HL-60/S4 treated with phorbol 12-myristate 13-acetate at 8.2 ng/mL for 4 days and 3 days (cell line): ENCODE results near the gene DTNA.

Experiments
- in situ Hi-C: fragments of 300-500 bp; cut with MboI; formaldehyde crosslinking; loops from 2 replicates; pipeline ENCODE4 v1.15.0; 2022; ENCODE audit warnings: low sequenced_read_pairs

Gene DTNA

DNA sequence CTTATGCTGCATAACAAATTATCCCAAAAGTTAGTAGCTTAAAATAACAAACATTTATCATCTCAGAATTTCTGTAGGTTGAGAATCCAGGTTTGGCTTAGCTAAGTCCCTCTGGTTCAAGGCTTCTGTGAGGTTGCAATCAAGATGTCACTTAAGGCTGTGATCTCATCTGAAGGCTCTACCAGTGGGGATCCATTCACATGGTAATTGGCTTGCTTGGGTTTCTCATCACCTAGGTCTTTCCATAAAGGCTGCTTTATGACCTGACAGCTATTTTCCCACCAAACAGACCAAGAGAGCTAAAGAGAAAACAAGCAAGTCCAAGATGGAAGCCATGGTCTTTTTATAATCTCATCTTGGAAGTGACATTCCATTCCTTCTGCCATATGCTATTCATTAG, 137.3 kb downstream of the DTNA start:
- in situ Hi-C loops: no loop called here

DNA sequence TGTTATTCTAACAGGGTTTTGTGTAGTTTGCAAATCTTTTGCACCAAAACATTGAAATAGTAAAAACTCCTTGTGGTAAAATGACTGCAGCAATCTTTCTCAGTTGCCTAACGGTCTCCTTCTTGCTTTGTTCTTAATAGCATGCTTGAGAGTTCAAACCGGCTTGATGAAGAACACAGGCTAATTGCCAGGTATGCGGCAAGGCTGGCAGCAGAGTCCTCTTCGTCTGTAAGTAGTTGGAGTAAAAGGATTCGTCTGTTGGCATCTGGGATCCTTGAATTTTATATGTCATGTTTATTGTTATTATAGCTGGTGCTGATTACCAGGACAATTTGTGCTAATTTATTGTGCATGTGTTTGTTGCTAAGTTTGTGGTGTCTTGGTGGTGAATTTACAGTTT, 138.1 kb downstream of the DTNA start:
- in situ Hi-C loops: no loop called here

- in situ Hi-C loops: no loop called here
These were observed 138.6 kb downstream of the DTNA start for GRCh38 chr18:34848695-34849094.

- in situ Hi-C loops: no loop called here
These were observed 147.2 kb downstream of the DTNA start for GRCh38 chr18:34857320-34857719.

GRCh38 chr18:34858188-34858587, 148.1 kb downstream of the DTNA start:
- in situ Hi-C loops: no loop called here

- in situ Hi-C loops: no loop called here
These were observed 149.4 kb downstream of the DTNA start for GRCh38 chr18:34859496-34859895.

GRCh38 chr18:34862561-34862960, 152.5 kb downstream of the DTNA start:
- in situ Hi-C loops: no loop called here

DNA sequence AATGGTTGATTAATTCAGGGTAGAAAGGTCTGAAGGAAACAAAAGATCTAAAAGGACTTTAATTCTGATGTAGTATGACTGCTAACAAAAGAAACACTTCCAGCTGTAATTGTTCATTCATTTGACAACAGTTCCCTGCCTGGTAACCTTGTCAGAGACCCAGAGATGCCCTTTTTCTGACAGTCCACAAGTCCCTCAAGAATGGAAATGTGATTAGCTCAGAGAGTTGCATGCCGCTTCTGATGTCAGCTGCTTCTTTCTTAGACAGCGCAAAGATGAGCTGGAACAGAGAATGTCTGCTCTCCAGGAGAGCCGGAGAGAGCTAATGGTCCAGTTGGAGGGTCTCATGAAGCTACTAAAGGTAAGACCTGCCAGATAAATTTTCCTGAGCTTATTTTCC, 153.6 kb downstream of the DTNA start:
- in situ Hi-C loops: no loop called here

- in situ Hi-C loops: no loop called here
These were observed 154.9 kb downstream of the DTNA start for GRCh38 chr18:34864836-34865497.

DNA sequence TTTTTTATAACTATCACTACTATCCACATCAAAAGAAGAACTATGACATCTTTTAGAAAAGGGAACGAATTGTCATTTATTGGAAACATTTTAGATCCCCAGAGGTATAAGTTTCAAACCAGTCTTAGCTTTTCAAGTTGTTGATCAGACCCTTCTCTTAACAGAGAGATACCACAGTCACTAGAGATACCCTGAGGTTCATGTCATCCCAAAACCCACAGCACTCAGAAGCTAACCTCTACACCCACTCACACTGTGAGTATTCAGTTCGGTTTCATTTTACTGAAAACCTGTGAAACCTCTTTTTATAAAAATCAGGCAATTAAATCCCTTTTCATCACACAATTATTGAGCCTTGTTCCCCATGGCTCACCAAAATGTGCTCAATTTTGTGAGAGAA, 156.2 kb downstream of the DTNA start:
- in situ Hi-C loops: no loop called here

- in situ Hi-C loops: no loop called here
These were observed 156.6 kb downstream of the DTNA start for GRCh38 chr18:34866739-34867138.

GRCh38 chr18:34867520-34867919, 157.4 kb downstream of the DTNA start:
- in situ Hi-C loops: no loop called here

DNA sequence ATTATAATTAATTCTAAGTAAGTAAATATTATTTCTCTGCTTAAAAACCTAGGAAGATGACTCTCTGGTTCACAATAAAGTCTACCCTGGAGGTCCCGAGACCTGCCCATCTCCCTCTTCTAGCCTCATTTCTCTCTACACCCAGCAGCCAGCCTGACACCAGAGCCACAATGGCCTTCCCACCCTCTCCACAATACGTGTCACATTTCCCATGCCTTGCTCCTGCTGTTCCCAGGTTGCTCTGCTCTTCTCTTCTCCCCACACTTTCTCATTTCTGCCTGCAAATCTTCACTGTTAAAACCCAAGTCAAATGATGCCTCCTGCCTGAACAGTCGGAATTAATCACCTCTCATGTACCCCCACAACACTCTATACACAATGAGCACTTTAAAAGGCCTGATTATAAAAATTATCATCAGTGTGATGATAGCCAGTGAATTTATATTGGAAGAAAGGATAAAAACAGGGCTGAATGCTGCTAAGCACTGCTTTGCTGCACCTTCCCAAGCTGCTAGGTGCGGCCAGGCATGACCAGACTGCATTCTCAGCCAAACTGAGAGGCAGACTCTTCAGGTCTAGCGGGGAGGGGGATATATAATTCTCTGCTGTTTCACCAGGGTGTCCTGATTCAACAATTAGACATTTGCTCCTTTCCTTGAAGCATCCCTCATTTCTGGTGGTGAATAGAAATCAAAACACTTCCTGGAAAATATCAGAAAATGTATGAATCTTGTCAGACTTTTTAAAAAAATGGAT, 160.6 kb downstream of the DTNA start:
- in situ Hi-C loops: no loop called here

- in situ Hi-C loops: no loop called here
These were observed 161.3 kb downstream of the DTNA start for GRCh38 chr18:34871435-34871834.

DNA sequence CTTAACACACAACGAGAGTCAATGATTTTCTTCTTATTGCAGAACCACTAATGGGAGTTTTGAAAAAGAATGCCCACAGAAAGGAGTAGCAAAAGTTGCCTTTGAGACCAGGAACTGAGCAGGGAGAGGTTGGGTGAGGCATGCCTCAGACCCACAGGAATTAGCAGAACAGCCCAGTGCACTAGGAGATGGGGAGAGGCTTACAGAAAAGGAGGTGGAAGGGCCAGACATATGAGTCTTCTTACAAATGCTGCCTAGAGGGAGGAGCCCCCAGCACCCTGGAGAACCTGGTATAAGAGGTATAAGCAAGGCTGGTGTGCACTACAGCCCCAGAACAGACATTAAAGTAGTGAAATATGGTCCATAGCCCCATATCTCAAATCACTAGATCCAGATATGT, 162.0 kb downstream of the DTNA start:
- in situ Hi-C loops: no loop called here

DNA sequence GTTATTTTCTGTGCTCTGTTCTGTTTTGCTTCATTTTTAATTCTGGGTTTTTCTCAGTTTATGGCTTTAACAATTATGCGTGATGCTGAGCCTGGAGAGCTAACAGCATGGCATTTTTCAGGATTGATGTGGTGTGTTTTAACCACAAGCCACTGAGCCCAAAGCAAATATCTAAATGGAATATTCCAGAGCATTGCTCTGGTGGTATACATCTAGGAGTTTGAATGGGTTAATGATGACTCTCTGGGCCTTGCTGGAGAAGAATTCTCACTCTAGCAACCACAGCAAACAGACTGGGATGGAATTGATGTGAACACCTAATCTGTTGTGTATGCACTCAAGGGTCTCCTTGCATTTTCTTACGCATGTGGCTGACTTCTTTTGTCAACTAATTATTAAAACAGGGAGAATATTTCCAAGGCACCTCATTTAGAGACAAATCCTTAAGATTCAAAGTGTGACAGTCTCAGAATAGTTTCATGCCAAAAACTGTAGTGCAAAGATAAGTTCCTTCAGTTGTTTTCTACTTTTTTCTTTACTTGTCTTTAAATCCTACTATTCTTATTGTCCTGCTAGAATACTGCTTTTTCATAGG, 164.0 kb downstream of the DTNA start:
- in situ Hi-C loops: no loop called here

DNA sequence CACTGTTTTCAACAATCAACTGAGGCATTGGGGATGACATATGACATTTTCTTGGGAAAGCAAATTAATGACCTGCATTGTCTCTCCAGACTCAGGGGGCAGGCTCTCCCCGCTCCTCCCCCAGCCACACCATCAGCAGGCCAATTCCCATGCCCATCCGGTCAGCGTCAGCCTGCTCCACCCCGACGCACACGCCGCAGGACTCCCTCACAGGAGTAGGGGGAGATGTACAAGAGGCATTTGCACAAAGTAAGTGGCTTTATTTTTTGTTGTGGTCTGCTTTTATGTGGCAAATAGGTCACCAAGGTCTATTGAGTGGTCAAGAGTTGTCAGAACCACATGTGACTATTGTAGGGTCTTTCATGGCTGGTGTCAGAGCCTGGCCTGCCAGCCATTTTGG, 165.1 kb downstream of the DTNA start:
- in situ Hi-C loops: no loop called here

- in situ Hi-C loops: no loop called here
These were observed 170.3 kb downstream of the DTNA start for GRCh38 chr18:34880403-34880802.

DNA sequence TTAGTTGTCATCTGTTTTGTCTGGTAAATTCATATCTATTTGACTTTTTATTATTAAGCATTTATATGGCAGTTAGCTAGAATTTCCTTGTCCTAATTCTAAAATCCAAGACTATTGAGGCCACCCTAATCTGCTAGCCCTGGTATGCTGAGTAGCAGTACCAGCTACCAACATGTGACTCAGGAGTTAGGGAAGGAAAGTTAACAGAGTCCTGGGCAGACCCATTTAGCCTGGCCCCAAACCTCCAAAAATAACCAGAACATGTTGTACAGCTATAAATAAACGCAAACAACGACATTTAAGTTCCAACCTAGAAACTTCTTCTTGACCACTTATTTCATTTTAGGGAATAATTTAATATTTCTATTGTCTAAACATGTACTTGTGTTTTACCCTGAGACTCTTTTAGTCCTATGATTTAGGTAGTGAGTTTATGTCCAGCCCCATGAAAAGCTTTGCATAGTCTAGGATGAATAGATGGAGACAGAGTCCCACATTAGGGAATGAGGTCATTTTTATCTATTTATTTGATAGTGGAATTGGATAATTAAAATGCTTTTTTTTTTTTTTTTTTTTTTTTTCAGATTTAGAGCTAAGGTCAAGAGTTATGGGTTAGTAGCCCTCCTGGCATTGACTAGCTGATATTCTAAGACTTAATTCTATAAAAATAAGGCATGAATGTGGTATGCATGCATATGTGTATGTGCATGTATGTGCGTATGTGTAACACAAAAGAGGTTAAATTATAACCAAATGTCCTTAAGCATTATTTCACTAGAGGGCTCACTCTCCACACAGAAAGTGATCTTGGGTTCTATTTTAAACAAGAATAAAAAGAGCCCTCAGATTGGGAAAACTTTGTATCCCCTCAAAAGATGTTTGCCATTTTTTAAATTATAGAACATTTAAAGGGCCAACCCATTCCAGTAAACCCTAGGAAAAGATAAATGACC, 171.1 kb downstream of the DTNA start:
- in situ Hi-C loops: no loop called here

DNA sequence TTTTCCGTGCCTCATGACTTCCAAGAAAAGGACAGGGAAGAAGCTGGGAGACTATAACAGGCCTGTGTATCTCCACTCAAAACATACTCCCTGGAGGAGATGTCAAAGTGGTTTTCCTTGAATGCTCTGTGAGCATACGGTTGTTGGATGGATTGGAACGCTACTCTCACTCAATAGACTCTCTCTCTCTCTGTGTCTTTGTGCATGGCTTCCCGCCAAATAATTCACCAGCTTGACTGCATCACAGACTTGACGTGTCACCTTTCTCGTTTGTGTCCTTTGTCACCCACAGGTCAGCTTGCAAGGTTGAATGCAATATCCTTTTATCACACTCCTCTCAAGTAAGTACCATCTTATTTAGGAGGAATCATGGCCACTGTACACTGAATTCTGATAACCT, 174.3 kb downstream of the DTNA start:
- in situ Hi-C loops: no loop called here

- in situ Hi-C loops: no loop called here
These were observed 176.1 kb downstream of the DTNA start for GRCh38 chr18:34886177-34886576.
